NT2/D1 (cell line): ENCODE data around the gene NIPSNAP3A.

Experiments used
- YY1 ChIP-seq: IDR thresholded peaks from 2 replicates; pipeline ENCODE4 v1.6.1; 2011; ENCODE audit not compliant: insufficient read length, insufficient read depth
- ZNF274 ChIP-seq: IDR thresholded peaks from 2 replicates; pipeline ENCODE4 v1.6.1; 2011; ENCODE audit warnings: mild to moderate bottlenecking, low read depth, low read length

- TF ChIP-seq ZNF274 (no peak), YY1 (no peak)
Observed at GRCh38 chr9:104787306-104788015, 40.0 kb downstream of the NIPSNAP3A start.
